HG03108 (cell line): Measurements from ENCODE around the gene KSR1.
"Not testable (repeated sequence)": the region's sequence is repeated elsewhere in the genome, so short reads cannot be mapped to it uniquely, and the experiment has no call there.

Source experiments
- ATAC-seq: cut with Tn5 transposase; IDR thresholded peaks from one replicate; pipeline ENCODE4 v1.9.1; 2021; ENCODE audit warnings: moderate library complexity; ENCODE audit not compliant: unreplicated experiment

The KSR1 gene

DNA sequence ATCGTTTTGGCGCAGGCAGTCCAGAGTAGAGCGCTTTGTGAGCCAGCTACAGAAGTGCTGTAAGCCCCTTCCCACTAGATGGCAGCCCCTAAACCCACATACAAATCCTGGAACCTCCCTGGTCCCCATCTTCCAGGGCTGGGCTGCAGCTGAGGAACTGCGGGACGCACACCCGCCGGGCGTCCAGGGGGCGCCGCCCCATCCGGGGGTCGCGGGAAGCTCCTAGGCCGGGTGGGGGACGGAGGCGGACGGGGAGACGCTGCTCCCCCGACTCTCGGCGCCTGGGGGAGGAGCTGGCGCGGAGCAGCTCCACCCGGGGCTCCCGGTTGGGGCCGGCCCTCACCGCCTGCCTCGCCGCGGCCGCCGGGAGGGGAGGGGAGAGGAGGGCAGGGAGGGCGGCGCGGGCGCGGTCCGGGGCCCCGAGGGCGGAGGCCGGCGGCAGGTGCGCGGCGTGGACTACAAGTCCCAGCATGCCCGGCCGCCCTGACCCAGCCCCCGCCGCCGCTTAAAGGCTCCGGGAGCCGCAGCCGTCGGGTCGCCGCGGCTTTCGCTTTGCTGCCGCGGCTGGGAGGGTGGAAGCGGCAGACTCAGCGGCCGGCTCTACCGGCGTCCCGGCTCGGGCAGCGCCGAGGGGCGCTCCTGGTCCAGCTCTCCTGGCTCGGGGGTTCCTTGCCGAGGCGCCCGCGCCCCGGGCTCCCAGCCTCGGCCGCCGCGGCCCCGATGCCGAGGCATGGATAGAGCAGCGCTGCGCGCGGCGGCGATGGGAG, at the start of gene KSR1:
KSR1 (plus strand) TSS at position 535 of the 767 bp plus-strand sequence; CDS start at position 731, 196 bp downstream.
- peak; percentile 84 for ATAC-seq

DNA sequence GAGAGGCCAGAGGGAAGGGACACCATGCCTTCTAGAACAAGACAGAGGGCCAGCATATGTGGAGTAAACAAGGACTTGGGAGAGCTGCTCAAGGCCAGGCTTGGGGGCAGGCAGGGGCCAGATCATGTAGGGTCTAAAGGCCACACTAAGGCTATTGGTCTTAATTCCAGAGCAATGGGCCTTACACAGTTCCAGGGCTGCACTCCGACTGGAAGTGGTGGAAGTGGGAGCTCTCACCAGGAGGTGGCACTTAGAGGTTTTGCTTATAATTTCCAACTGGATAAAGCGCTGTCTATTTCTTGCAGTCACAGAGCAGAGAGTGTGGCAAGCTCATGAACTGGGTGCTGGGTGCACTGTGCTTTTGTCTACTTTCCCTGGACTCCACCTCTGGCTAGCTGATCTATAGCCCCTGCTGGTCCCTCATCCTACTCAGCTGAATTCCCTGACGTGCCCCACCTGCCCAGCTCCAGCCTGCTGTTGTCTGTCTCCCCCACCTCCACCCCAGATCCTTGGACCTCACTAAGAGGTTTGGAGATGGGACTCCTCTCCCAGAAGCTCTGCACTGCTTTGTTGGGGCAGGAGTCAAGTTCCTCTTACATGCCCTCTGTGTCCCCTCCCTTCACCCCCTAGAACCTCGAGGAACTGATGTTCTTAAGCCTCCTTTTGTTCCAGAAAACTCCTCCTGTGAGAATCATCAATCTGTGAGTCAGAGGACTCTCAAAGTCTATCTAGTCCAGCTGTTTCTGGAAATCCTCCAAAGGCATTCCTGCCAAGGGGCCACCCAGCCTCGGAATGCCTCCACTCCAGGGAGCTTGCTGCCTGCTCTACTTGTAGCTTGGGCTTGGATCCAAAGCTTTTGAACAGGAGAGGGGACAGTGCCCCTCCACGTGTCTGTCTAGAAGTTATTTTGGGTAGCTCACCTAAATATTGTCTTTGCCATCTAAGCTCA, 48.1 kb upstream of the KSR1 start:
- no peak for ATAC-seq

DNA sequence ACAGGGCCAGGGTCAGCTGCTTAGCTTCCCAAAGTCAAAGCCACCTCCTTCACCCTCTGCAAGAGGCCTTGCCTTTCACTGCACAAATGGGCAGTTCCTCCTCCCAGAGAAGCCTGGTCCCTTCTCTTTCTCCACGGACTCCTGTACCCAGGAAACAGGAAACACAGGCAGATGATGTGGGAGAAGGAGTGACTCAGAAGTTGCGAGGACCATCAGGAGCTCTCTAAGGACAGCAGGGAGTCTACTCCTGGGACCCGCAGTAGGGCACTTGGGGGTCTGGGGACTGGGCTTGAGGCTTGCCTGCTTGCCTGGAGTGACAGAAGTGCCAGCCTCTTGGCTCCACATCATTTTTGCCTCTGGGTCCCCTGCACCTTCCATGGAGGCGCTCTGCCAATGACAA, 47.4 kb upstream of the KSR1 start:
- ATAC-seq: no peak

DNA sequence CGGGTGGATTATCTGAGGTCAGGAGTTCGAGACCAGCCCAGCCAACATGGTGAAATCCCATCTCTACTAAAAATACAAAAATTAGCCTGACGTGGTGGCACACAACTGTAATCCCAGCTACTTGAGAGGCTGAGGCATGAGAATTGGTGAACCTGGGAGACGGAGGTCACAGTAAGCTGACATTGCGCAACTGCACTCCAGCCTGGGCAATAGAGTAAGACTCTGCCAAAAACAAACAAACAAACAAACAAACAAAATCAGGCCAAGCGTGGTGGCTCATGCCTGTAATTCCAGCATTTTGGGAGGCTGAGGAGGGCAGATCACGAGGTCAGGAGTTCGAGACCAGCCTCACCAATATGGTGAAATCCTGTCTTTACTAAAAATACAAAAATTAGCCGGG, 44.1 kb upstream of the KSR1 start:
- not testable (repeated sequence) for ATAC-seq

DNA sequence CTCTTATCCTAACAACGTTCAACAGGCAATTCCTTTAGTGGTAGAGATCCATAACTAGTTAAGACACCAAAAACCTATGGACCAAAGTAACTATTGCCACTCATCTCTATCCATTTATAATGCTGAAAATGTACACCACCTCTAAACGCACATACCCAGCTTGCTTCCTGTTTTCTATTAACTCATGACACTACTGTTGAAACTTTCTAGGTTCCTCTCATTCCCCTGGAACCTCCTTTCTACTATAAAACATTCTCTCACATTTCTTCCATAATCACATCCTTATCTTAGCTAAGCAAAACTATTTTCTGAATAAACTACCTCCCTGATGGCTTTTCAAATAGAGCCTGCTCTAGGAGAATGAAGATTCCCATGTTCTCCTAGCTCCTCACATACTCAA, 42.9 kb upstream of the KSR1 start:
- no peak for ATAC-seq

DNA sequence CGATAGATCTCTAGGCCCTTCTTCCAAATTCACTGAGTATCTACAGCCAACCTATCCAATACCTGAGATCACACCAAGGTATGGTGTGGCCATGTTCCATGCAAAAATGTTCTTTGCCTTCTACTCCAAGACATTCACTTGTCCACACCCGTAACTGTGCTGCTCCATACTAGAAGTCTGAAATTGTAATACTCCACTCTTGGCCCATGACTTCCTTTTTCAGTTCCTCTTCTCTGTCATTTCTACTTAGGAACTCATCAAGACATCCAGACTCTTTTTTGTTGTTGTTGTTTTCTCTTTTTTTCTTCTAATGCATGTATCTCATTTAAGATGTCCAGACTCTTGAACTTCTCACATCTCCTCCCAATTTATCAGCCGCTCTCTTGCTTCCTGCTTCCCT, 42.5 kb upstream of the KSR1 start:
- ATAC-seq: no peak

DNA sequence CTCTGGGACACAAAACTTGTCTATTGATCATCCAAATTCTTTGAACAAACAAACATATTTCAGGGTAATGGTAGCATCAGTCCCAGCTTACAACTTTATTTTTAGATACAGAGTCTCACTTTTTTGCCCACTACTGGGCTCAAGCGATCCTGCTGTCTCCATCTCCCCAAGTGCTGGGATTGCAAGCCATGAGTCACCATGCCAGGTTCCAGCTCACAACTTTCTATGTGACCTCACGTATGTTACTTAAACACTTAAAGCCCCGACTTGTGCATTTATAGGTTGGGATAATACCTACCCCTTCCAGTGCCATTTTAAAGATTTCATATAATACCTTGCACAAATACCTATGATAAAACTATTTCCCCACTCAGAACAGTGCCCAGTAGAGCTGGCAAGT, 42.0 kb upstream of the KSR1 start:
- no peak for ATAC-seq

DNA sequence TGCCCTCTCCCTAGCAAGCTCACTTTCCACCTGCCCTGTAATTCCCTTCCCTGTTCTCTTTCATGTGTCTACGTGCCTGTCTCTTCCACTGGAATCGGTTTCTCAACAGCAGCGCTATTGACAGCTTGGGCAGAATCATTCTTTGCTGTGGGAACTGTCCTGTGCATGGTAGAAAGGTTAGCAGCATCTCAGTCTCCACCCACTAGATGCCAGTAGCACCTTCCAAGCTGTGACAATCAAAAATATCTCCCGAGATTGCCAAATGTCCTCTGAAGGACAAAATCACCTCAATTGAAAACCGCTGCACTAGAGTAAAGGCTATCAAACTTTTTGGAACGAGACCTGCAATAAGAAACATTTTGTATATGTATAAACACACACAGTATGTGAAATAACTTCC, 41.6 kb upstream of the KSR1 start:
- no peak for ATAC-seq

DNA sequence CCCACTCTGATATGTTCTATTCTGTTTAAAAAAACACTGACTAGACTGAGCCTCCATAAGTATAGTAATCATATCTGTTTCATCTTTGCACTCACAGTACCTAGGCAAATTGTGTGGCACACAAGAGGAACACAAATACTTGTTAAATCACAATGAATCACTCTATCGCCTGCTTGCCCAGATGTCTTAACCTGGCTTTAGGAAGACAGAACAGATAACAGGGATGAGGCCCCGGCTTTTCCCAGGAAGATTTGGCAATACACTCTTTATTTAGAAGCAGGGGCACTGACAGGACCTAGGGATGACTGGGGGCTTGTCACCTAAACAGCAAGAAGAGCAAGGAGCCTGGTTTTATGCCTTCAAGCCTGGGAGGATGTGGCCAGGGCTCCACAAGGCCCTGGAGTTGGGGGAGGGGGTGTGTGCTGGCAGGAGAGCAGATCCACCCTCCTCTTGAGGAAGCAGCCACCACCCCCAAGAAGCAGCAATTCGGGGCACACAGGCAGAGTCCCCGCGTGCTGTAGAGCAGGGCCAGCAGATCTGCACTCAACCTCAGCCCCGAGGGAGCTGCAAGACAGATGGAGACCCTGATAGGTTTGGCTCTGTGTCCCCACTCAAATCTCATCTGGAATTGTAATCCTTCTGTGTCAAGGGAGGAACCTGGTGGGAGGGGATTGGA, 41.0 kb upstream of the KSR1 start:
- no peak for ATAC-seq

DNA sequence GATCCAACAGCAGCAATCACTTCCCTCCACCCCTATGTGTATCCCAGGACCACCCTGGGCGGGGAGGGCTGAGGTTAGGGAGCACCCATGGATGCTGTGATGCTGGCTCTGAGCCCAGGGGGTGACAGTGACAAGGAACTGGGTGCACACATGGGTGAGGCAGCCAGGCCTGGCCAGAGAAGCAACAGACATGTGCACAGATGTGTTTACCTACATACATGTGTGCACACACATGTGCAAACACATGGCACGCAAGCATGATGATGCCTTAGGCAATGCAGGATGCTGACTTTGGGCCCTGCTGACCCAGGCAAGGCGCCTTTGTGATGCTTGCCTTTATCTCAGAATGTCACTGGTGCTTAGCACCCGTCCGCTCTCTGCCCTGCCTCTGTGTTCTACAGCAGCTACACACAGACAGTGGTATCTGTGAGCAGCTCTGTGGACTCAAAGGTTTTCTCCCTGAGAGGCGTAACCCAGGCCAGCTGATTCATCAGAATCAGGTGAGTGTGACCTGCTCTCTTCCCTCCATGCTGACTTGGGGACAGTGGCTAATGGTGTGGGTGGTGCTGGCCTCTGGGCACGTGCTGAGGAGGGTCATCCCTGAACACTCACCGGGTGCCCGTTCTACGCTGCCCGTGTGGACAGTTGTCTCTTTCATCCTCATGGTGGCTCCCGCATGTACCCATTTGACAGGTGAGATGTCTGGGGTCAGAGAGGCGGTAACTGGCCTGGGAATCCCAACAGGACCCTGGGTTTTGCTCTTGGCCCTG, 38.5 kb upstream of the KSR1 start:
- no peak for ATAC-seq

DNA sequence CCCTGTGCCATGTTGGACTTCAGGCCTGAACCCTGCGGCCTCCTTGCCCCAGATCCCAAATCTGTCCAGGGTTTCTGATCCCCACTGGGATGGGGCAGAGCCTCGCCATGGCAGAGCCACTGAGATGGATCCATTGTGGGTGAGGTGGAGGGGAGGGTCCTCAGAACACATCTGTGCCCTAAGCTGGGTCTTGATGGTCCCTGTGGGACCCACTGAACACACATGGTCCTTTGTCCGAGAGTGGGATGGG, 38.0 kb upstream of the KSR1 start:
- no peak for ATAC-seq

DNA sequence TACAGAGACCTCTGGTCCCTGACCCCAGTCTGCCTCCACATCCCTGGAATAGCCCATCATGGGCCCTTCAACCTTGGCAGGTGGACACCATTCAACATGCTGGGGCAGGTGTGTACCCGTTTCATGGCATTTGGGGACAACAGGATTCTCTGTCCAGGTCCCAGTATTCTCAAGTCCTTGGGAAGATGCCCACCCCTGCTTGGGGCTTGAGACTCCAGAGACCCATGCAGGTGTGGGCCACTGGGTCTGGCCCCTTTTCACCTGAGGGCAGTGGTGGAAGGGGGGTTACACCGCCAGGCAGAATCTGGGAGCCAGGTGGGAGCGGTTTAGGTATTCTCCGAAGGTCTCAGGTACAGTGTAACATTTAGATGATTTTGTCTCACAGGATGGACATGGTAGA, 37.1 kb upstream of the KSR1 start:
- ATAC-seq: no peak

DNA sequence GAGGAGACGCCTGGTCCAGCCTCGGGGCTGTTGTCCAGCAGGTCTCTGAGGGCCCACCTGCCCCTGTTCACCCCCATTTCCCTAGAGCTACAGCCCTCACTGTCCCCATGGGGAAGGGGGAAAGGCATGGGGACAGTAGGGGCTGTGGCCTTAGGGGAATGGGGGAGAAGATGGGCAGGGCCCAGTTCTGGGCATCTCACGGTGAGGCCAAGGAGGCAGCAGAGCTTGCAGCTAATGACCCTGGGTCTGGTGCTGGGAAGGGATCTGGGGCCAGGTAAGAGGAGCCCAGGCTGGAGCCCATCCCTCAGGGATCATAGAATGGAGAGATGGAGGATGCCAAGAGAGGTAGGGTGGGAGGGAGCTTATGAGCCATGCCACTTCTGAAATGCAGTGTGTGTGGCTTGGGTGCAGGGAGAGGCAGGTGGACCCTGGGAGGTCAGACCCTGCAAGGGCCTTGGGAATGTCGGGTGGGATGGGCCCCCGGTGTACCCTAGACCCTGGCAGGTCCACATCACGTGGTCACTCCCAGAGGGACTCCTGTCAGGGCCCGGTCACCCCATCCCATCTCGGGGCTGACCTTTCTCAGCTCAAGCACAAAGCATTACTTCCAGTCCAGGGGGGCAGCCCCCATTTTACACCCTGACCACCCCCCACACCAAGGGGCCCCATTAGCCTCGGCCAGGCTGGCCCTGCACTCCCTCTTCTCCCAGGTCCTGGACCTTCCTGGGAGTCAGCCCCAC, 35.9 kb upstream of the KSR1 start:
- ATAC-seq: no peak

DNA sequence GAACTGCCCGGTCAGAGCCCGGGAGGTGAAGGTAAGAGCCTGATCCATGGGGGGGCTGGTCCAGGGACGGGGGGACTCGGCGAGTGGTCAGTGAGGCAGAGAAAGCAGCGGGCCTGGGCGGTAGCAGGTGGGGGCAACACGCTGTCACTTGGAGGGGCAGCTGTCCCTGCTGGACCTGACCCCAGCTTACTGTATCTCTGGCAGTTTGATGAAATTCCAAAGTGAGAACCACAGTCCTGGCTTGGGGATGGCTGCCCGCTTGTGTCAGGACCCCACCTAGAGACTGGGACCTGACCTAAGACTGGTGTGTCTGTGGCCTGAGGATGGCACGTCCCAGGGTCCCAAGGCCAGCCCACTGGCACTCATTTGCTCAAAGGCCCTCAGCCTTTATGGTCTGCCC, 35.1 kb upstream of the KSR1 start:
- no peak for ATAC-seq

DNA sequence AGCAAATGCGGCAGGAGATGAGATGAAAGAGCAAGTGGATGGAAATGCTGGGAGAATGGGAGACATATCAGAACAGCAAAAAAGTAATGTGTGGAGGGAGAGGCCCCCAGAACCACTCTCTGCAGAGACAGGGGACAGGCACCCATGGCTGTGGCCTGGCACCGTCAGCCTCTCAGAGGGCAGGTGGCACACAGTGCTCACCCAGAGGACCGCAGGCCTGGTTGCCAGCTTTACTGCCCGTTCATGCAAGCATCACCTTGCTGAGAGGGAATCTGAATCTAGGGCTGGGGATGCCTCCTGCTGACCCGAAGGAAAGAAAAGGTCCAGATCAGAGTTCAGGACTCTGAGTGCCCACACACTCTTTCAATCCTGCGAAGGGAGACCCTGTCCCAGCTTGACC, 34.6 kb upstream of the KSR1 start:
- not testable (repeated sequence) for ATAC-seq

DNA sequence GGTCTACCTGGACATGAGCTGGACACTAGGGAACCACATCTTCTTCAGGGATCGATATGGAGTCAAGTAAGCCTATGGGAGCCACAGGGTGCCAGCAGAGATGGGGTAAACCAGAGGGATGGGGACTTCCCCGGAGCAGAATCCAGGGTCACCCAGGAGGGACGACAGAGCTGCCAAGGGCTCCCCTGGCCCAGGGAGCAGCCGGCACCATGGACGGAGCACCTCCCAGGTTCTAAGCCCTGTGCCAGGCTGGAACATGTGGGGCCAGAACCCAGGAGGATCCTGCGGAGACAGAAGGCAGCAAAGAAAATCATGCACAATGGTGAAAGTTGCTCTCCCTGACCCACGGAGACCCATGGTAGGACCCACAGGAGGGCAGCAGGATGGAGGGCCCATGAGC, 33.6 kb upstream of the KSR1 start:
- no peak for ATAC-seq

DNA sequence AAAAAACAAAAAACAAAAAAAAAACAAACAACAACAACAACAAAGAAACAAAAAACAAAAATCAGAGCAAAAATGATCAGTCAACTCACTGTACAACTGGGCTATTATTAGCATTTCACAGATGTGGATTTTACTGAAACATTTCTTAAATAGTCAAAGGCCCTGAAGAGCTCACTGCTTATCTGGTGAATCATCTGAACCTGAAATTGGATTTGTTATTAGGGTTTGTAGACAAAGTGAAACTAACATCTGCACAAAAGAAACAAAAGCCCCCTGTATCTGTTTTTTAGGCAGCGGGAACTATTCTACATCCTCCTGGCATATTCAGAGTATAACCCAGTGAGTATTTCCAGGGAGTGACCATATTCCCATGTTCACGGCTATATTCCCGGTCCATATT, 32.6 kb upstream of the KSR1 start:
- ATAC-seq: no peak

DNA sequence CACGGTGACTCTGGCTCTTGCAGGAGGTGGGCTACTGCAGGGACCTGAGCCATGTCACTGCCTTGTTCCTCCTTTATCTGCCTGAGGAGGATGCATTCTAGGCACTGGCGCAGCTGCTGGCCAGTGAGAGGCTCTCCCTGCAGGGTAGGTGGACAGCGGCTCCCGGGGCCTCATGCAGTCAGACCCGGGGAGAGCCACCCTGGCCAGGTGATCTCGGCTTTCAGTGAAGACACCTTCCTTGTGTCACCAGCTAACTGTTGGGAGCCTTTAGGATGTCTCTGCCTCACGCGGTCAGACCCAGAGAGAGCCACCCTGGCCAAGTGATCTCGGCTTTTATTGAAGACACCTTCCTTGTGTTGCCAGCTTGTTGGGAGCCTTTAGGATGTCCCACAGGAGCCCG, 31.7 kb upstream of the KSR1 start:
- ATAC-seq: no peak

DNA sequence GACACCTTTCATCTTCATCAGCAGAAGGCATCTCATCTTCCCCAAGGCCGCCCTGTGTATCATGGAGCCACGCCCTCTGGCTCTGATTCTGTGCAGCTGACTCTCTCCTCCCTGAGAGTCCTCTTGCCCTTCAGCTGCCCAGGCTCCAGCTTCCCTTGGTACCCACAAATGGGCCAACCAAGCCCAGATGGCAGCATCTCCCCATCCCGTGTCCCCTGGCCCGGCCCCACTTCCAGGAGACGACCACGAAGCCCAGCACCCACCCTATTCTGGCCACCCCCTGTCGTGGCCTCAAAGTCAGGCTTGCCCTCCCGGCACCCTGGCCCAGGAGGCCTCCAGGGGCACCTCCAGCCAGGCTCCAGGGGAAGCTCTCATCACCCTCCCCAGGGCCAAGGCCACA, 31.3 kb upstream of the KSR1 start:
- ATAC-seq: no peak

DNA sequence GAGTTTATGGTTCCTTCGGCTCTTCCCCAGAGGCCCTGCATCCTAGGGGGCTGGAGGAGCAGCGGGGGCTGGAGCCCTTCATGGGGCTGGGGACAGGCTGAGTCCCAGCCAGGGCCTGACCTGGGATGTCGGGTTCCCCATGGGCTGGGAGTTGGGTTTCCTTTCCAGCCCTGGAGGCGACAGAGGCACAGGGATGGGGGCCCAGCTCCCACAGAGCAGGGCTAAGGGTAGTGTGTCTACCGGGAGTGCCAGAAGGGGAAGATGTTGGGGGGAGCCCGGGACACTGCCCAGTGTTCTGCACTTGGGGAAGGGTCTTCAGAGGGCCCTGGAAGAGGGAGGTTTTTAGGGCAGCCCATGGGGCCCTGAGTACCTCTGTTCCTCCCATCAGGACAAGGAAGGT, 30.7 kb upstream of the KSR1 start:
- ATAC-seq: not testable (repeated sequence)
